ENCODE measurements around the gene TAF11.
A peak's percentile ranks its signal among the peaks of the same experiment; 100 is the strongest.
"Not testable (repeated sequence)": the region's sequence is repeated elsewhere in the genome, so short reads cannot be mapped to it uniquely, and the experiment has no call there.

TAF11 gene

GRCh38 chr6:34901930-34902329 lies 14.1 kb upstream of the TAF11 start:
- DNase-seq = no peak

- no peak for DNase-seq
Observed at GRCh38 chr6:34900321-34901031, 12.6 kb upstream of the TAF11 start.

- not testable (repeated sequence) for DNase-seq
Observed at GRCh38 chr6:34899748-34900147, 11.9 kb upstream of the TAF11 start.

- no peak for DNase-seq
Observed at GRCh38 chr6:34897716-34898115, 9.9 kb upstream of the TAF11 start.

GRCh38 chr6:34897130-34897529 lies 9.3 kb upstream of the TAF11 start:
- DNase-seq = no peak

GRCh38 chr6:34894693-34895092 lies 6.9 kb upstream of the TAF11 start:
- DNase-seq = no peak

GRCh38 chr6:34891296-34891695 lies 3.5 kb upstream of the TAF11 start:
- DNase-seq = no peak

- no peak for DNase-seq
Observed at GRCh38 chr6:34890533-34890925, 2.7 kb upstream of the TAF11 start.

- peak; percentile 49 for DNase-seq
Observed at GRCh38 chr6:34888874-34889555, 1.2 kb upstream of the TAF11 start, which contains the start of gene ANKS1A. TSS of gene ANKS1A (plus strand) at chr6:34889255. CDS start at chr6:34889403, 148 bp downstream.

GRCh38 chr6:34888514-34888856 lies 643 bp upstream of the TAF11 start:
- DNase-seq = no peak

GRCh38 chr6:34885837-34886236 lies 2.0 kb downstream of the TAF11 start:
- DNase-seq = not testable (repeated sequence)

GRCh38 chr6:34884996-34885395 lies 2.8 kb downstream of the TAF11 start:
- DNase-seq = no peak

- DNase-seq = not testable (repeated sequence)
Observed at GRCh38 chr6:34884073-34884472, 3.8 kb downstream of the TAF11 start.

GRCh38 chr6:34877869-34878485 lies 9.9 kb downstream of the TAF11 start:
- no peak for DNase-seq

GRCh38 chr6:34877259-34877658 lies 10.6 kb downstream of the TAF11 start:
- no peak for DNase-seq

GRCh38 chr6:34876472-34876871 lies 11.4 kb downstream of the TAF11 start:
- no peak for DNase-seq

- no peak for DNase-seq
Observed at GRCh38 chr6:34875292-34876213, 12.3 kb downstream of the TAF11 start.

GRCh38 chr6:34872332-34872731 lies 15.5 kb downstream of the TAF11 start:
- no peak for DNase-seq

- DNase-seq = no peak
Observed at GRCh38 chr6:34871853-34872252, 16.0 kb downstream of the TAF11 start.

GRCh38 chr6:34867484-34867883 lies 20.4 kb downstream of the TAF11 start:
- no peak for DNase-seq

GRCh38 chr6:34866509-34866908 lies 21.3 kb downstream of the TAF11 start:
- no peak for DNase-seq

GRCh38 chr6:34865107-34865506 lies 22.7 kb downstream of the TAF11 start:
- no peak for DNase-seq

- DNase-seq = no peak
Observed at GRCh38 chr6:34864007-34864406, 23.8 kb downstream of the TAF11 start.
